ENCODE measurements around the gene FAAH. TPM values are rescaled to one million over a fixed set of nuclear protein-coding genes. Genes with fewer than 3 reads are reported as not detected.

FAAH gene
- total RNA-seq, 1 donor from 2014 or later = 6.4 TPM

DNA sequence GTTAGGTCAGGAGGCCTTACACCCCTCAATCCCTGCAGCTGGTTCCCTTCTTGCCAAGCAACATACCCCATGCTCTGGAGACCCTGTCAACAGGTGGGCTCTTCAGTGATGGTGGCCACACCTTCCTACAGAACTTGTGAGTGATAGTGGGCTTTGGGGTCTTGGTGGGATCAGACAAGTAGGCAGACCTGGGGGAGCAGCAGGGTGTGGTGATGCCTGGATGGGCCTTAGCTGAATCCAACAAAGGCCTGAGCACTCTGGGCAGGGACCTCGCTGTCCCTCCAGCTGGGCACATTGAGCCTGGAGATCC is 14.9 kb downstream of the FAAH start:
- Mint-ChIP-seq H3K27ac (no peak overlapping the region), H3K9me3 (no peaks in the 10 kb centered on the region), H3K36me3 (ENCODE audit: low read depth) (peaks cover 1% of the 10 kb centered on the region), H3K4me3 (no peak overlapping the region), H3K4me1 (no peaks in the 10 kb centered on the region), H3K27me3 (no peaks in the 10 kb centered on the region)
- TF ChIP-seq, protein P1, sequence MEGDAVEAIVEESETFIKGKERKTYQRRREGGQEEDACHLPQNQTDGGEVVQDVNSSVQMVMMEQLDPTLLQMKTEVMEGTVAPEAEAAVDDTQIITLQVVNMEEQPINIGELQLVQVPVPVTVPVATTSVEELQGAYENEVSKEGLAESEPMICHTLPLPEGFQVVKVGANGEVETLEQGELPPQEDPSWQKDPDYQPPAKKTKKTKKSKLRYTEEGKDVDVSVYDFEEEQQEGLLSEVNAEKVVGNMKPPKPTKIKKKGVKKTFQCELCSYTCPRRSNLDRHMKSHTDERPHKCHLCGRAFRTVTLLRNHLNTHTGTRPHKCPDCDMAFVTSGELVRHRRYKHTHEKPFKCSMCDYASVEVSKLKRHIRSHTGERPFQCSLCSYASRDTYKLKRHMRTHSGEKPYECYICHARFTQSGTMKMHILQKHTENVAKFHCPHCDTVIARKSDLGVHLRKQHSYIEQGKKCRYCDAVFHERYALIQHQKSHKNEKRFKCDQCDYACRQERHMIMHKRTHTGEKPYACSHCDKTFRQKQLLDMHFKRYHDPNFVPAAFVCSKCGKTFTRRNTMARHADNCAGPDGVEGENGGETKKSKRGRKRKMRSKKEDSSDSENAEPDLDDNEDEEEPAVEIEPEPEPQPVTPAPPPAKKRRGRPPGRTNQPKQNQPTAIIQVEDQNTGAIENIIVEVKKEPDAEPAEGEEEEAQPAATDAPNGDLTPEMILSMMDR (IDR thresholded peaks at IDR 0.05) = no peak
- CTCF ChIA-PET = interaction anchor here (1.0 kb wide), 1 partner anchor 12 kb away, joined by 4 read pairs; no protein-coding TSS in a partner anchor
- intact Hi-C loops (cut with micrococcal nuclease) = no loop called here
- POLR2A ChIA-PET = no interaction called here
- ATAC-seq (ENCODE audit: low read depth) = no peak
- DNase-seq = no peak

DNA sequence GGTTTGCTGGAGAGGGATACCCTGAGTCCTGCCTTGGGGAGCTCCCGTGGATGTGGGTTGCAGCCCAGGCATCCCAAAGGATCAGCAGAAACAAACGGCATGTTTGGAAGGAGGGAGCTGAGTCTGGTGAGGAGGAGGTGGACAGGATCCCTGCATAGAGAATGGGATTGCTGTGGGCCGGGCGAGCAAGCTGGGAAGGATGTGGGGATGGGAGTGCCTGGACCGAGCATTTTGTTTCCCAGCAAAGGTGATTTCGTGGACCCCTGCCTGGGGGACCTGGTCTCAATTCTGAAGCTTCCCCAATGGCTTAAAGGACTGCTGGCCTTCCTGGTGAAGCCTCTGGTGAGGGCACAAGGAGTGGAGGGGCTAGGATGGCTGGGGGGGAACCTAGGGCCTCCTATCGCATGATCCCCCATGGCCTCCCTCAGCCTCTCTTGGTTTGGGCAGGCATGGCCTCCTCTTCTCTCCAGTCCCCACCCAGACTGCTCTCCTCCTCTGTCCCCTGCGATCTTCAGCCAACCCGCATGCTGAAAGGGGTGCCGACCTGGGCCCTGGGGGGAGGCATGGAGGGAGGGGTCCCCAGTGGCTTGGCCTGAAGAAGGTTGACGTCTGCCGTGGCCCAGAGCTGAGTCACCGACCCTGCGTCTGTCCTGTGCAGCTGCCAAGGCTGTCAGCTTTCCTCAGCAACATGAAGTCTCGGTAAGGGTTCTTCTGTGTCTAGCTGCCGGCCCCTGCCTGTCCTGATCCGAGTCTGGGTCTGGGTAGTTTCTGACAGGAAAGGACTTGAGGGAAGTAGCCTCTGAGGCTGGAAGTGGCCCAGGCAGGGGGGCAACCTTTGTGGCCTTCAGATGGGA is 16.3 kb downstream of the FAAH start:
- intact Hi-C loops (cut with micrococcal nuclease) = no loop called here
- H3K27ac Mint-ChIP-seq = no peak overlapping the region
- ChIA-PET POLR2A (no interaction called here), CTCF (no interaction called here)
- TF ChIP-seq, protein P1 (IDR thresholded peaks at IDR 0.05) = no peak
- DNase-seq (no peak), ATAC-seq (ENCODE audit: low read depth) (no peak)
- no peaks in the 10 kb centered on the region for H3K4me1 Mint-ChIP-seq
- H3K36me3 Mint-ChIP-seq (ENCODE audit: low read depth) = peaks cover 1% of the 10 kb centered on the region
- H3K4me3 Mint-ChIP-seq = no peak overlapping the region
- H3K27me3 Mint-ChIP-seq = no peaks in the 10 kb centered on the region
- no peaks in the 10 kb centered on the region for H3K9me3 Mint-ChIP-seq

DNA sequence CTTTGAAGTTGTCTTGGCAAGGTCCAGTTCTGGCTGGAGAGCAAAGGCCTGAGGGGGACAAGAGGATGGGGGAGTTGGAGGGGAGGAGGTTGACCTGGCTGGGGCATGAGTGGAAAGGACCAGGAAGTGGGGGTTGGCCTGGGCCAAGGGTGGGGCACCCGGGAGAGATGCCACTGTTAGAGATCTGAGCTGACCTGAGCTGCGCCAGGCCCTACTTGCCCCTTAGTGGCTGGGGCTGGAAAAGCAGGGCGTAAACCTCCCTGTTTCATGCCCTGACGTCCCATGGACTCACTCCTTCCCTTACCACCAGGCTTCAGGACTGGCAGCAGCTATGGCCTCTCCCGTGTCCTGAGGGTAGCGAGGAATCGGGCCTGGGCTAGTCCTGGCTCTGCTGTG is 16.9 kb downstream of the FAAH start:
- Mint-ChIP-seq H3K27ac (no peak overlapping the region), H3K9me3 (no peaks in the 10 kb centered on the region), H3K4me1 (no peaks in the 10 kb centered on the region), H3K4me3 (no peak overlapping the region), H3K27me3 (no peaks in the 10 kb centered on the region), H3K36me3 (ENCODE audit: low read depth) (peaks cover 1% of the 10 kb centered on the region)
- CTCF ChIA-PET = no interaction called here
- TF ChIP-seq, protein P1 (IDR thresholded peaks at IDR 0.05) = no peak
- POLR2A ChIA-PET = no interaction called here
- intact Hi-C loops (cut with micrococcal nuclease) = no loop called here
- ATAC-seq (ENCODE audit: low read depth) (no peak), DNase-seq (no peak)

DNA sequence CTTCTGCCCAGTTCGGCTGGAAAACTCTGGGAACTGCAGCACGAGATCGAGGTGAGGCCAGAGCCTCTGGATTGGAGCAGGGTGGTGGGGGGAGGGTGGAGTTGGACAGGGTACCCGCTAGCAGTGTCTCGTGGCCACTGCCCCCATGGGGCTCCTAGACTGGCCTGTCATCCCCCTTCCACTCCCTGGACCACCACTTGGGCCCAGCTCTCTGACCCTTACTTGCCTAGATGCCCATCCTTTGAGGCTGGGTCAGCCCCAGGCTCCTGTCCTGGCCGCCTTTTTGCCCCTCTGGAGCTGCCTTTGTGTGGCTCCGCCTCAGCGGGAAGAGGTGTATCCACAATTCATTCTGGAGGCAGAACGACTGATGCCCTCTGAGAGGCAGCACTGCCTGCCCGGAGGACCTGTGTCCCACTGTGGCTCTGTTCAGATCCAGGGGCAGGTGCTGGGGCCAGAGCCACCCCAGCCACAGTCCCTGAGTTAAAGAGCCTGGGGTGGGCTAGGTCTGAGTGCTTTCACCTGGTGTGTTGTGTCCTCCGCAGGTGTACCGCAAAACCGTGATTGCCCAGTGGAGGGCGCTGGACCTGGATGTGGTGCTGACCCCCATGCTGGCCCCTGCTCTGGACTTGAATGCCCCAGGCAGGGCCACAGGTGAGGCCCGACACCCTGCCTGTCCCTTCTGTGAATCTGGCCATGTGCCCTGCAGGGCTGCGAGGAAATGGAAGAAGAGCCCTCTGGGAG is 17.7 kb downstream of the FAAH start:
- DNase-seq = no peak
- no peaks in the 10 kb centered on the region for H3K9me3 Mint-ChIP-seq
- TF ChIP-seq, protein P1 (IDR thresholded peaks at IDR 0.05) = no peak
- no peak overlapping the region for H3K4me3 Mint-ChIP-seq
- ATAC-seq (ENCODE audit: low read depth) = no peak
- ChIA-PET CTCF (no interaction called here), POLR2A (no interaction called here)
- H3K36me3 Mint-ChIP-seq (ENCODE audit: low read depth) = peaks cover 1% of the 10 kb centered on the region
- no peak overlapping the region for H3K27ac Mint-ChIP-seq
- H3K27me3 Mint-ChIP-seq = no peaks in the 10 kb centered on the region
- intact Hi-C loops (cut with micrococcal nuclease) = no loop called here
- H3K4me1 Mint-ChIP-seq = no peaks in the 10 kb centered on the region

DNA sequence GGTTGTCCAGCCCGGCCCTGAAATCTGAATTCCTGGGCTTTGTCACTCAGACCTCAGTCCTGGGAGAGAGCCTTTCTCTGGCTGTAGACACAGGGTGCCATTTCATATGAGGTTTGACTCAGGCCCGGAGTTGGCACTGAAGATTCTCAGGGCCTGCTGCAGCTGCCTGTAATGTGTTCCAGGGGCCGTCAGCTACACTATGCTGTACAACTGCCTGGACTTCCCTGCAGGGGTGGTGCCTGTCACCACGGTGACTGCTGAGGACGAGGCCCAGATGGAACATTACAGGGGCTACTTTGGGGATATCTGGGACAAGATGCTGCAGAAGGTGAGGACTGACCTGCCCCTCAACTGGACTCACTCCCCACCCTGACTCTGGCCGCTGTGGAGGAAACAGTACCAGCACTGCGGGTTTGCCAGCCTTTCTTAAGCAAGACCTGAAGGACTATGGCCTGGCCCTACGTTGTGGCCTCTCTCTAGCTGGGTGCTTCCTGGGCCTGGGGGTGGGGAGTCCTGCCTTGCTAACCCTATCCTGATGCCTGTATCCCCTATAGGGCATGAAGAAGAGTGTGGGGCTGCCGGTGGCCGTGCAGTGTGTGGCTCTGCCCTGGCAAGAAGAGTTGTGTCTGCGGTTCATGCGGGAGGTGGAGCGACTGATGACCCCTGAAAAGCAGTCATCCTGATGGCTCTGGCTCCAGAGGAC is 18.9 kb downstream of the FAAH start:
- CTCF ChIA-PET = no interaction called here
- Mint-ChIP-seq H3K4me1 (no peaks in the 10 kb centered on the region), H3K9me3 (no peaks in the 10 kb centered on the region), H3K36me3 (ENCODE audit: low read depth) (peaks cover 1% of the 10 kb centered on the region), H3K4me3 (no peak overlapping the region), H3K27ac (no peak overlapping the region), H3K27me3 (no peaks in the 10 kb centered on the region)
- ATAC-seq (ENCODE audit: low read depth) (no peak), DNase-seq (no peak)
- POLR2A ChIA-PET = interaction anchor here (0.6 kb wide), 1 partner anchor 39 kb away, joined by 4 read pairs; no protein-coding TSS in a partner anchor
- TF ChIP-seq, protein P1 (IDR thresholded peaks at IDR 0.05) = no peak
- intact Hi-C loops (cut with micrococcal nuclease) = no loop called here

Measured in activated B cell treated with CpG ODN at 0.5 μM for 24 hours (primary cell).